Liver (tissue), 3 donors: ENCODE data around the gene PCDHGA12.

Experiments
- RAD21 ChIP-seq, 2 donors: IDR thresholded peaks; 2 replicates each; pipeline ENCODE4 v1.6.1; 2016; ENCODE audit warnings: antibody characterized with exemption in 2 of 2, mild to moderate bottlenecking in 2 of 2
- TF ChIP-seq, protein P1 (sequence below): IDR thresholded peaks from 2 replicates; pipeline ENCODE4 v1.6.1; 2016; ENCODE audit warnings: antibody characterized with exemption
- TF ChIP-seq, protein P2 (sequence below): fragments of 150-350 bp; IDR thresholded peaks from 2 replicates; pipeline ENCODE4 v1.5.1; 2017; ENCODE audit warnings: improper control_type of control experiment, low read depth, low read length; ENCODE audit not compliant: missing input control
- donor health status: healthy.
- donor health status: healthy.

DNA sequence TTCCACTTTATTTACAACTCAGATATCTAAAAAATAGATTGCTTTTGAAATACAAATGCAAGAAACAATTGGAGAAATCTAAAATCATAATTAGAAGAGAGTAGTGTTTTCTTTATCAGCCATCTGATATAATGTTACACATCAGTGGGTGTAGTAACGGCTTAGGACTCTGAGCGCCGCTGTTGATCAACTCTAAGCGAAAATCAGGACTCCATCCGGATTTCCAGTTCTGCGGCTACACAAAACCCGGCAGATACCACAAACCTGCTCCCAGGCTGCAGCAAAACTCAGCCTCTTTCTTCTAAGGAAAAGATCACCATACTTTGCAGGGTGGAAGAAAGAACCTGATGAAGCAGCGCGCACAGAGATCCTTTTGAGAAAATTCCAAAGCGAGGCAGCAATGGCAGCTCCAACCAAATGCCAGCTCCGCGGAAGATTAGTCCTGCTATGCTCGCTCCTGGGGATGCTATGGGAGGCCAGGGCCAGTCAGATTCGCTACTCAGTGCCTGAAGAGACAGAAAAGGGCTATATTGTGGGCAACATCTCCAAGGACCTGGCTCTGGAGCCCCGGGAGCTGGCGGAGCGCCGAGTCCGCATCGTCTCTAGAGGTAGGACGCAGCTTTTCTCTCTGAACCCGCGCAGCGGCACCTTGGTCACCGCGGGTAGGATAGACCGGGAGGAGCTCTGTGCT, 27.6 kb upstream of the PCDHGA12 start, which contains the start of gene PCDHGA9:
- TF ChIP-seq, protein P1, sequence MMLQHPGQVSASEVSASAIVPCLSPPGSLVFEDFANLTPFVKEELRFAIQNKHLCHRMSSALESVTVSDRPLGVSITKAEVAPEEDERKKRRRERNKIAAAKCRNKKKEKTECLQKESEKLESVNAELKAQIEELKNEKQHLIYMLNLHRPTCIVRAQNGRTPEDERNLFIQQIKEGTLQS, result no peak
- TF ChIP-seq RAD21 (IDR thresholded peaks at IDR 0.05), result peak; percentile 62 to 65
- TF ChIP-seq, protein P2, sequence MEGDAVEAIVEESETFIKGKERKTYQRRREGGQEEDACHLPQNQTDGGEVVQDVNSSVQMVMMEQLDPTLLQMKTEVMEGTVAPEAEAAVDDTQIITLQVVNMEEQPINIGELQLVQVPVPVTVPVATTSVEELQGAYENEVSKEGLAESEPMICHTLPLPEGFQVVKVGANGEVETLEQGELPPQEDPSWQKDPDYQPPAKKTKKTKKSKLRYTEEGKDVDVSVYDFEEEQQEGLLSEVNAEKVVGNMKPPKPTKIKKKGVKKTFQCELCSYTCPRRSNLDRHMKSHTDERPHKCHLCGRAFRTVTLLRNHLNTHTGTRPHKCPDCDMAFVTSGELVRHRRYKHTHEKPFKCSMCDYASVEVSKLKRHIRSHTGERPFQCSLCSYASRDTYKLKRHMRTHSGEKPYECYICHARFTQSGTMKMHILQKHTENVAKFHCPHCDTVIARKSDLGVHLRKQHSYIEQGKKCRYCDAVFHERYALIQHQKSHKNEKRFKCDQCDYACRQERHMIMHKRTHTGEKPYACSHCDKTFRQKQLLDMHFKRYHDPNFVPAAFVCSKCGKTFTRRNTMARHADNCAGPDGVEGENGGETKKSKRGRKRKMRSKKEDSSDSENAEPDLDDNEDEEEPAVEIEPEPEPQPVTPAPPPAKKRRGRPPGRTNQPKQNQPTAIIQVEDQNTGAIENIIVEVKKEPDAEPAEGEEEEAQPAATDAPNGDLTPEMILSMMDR, result peak; percentile 50
